Adrenal gland (tissue), 12 donors: Measurements from ENCODE around the gene GRB10. TPM values are rescaled to one million over a fixed set of nuclear protein-coding genes. Genes with fewer than 3 reads are reported as not detected.

Source experiments
- DNase-seq, 7 donors: peaks; one replicate each; pipeline ENCODE4 v3.0.0-alpha.2; 2019 to 2020
- H3K27ac ChIP-seq, 5 donors: fragments of 200-600 bp; sonication (generic) in 4 of 5; 1 replicate in 3 of 5; 2 replicates in 2 of 5; pipeline versions ENCODE4 v1.5.1 to v1.8.0; 2016 to 2020; ENCODE audit warnings: mild to moderate bottlenecking in 1 of 5
- H3K27me3 ChIP-seq: fragments of 200-600 bp; 2 replicates; pipeline ENCODE4 v1.8.0; 2021
- H3K36me3 ChIP-seq, 2 donors: fragments of 200-600 bp; replicated peaks in 1 of 2; 1 replicate in 1 of 2; 2 replicates in 1 of 2; pipeline versions ENCODE4 v1.5.1 to v1.8.0; 2018 to 2022
- H3K4me1 ChIP-seq, 2 donors: fragments of 200-600 bp; replicated peaks in 1 of 2; 1 replicate in 1 of 2; 2 replicates in 1 of 2; pipeline versions ENCODE4 v1.5.1 to v1.8.0; 2018 to 2021
- H3K4me3 ChIP-seq, 4 donors: fragments of 200-600 bp; sonication (generic) in 3 of 4; one replicate each; pipeline ENCODE4 v1.5.1; 2016 to 2018
- H3K9me3 ChIP-seq, 3 donors: fragments of 200-600 bp; sonication (generic) in 1 of 3; replicated peaks in 1 of 3; 1 replicate in 2 of 3; 2 replicates in 1 of 3; pipeline versions ENCODE4 v1.5.1 to v1.8.0; 2016 to 2021
- CTCF ChIP-seq, 6 experiments: fragments of 450-650 bp in 4 of 6; fragments of 200-600 bp in 2 of 6; sonication (generic) in 1 of 6; IDR thresholded peaks; 1 replicate in 5 of 6; 2 replicates in 1 of 6; pipeline versions ENCODE4 v1.5.1 to v1.8.0; 2016 to 2021; ENCODE audit warnings: antibody characterized with exemption in 6 of 6, mild to moderate bottlenecking in 2 of 6, moderate library complexity in 1 of 6
- POLR2A ChIP-seq, 2 donors: fragments of 450-650 bp; IDR thresholded peaks; one replicate each; pipeline ENCODE4 v1.6.1; 2017; ENCODE audit warnings: antibody characterized with exemption in 2 of 2, mild to moderate bottlenecking in 2 of 2, moderate library complexity in 1 of 2
- WGBS, 4 donors: extraction: QIAGEN DNeasy Blood & Tissue Kit in 2 of 4; methylation state at CpG; one replicate each; pipeline versions ENCODE4 v1.1.5 to v1.1.7; 2013 to 2017; 5-methylcytosine and 5-hydroxymethylcytosine counted together
- intact Hi-C, 2 donors: fragments of 100-400 bp; cut with DNase I; formaldehyde crosslinking; loops; one replicate each; pipeline versions ENCODE4 v1.14.1 to v1.15.0; 2022 to 2023
- polyA plus RNA-seq, 3 donors: library from polyadenylated mRNA; stranded (reverse); fragments of 200-250 nt in 2 of 3; fragments of 350-450 nt in 1 of 3; fragmentation: Illumina TruSeq in 1 of 3; extraction: RNeasy Lipid Tissue Mini Kit (QIAGEN cat#74804) in 1 of 3; gene quantifications; one replicate each; pipeline ENCODE4 v1.2.3, GENCODE V29; 2013 to 2014
- total RNA-seq, 9 donors: library from RNA; depleted of rRNA in 4 of 9; stranded (reverse); fragments of >200 nt in 4 of 9; fragments of 120-200 nt in 1 of 9; fragmentation: NEBNext Ultra II Directional in 1 of 9; extraction: Animal tissue kit (Norgen Biotek cat#: 25700) in 1 of 9; gene quantifications; one replicate each; pipeline versions ENCODE4 v1.1.0 to v1.2.4, GENCODE V29; 2013 to 2023
- donor health status: healthy with polysubstance abuse.
- donor health status: Bipolar disorder and iron deficiency.
- donor health status: DM: yes; HTN: yes; CAD: no.
- donor health status: DM: no; HTN: no; CAD: no.
- donor health status: DM: no; HTN: no; CAD: no.
- donor health status: DM: yes; HTN: yes; CAD: no.

Gene GRB10
- total and polyA plus RNA-seq, 12 donors = 33.5 to 158 (median 67.3) TPM

- WGBS, 4 donors = 65 to 79% (median 66%) methylated on average over 9 of the region's 9 CpGs
- Histone ChIP-seq H3K4me3 (no peak overlapping the region), H3K27ac (peak overlapping the region in 1 of 5 donors; percentile 7), H3K4me1 (peaks cover 9 to 63% of the 10 kb centered on the region in 2 donors), H3K9me3 (no peaks in the 10 kb centered on the region), H3K27me3 (no peaks in the 10 kb centered on the region), H3K36me3 (peaks cover 0 to 22% of the 10 kb centered on the region in 2 donors)
- TF ChIP-seq CTCF (IDR thresholded peaks at IDR 0.05) = no peak
- no peak for TF ChIP-seq POLR2A (IDR thresholded peaks at IDR 0.05)
- peak in 2 of 7 donors; percentile 19 to 51 for DNase-seq
- intact Hi-C loops = no loop called here
Measured at GRCh38 chr7:50661345-50662040, 121.2 kb downstream of the GRB10 start.

- H3K4me3 ChIP-seq = no peak overlapping the region
Measured at GRCh38 chr7:50660830-50661175, 121.9 kb downstream of the GRB10 start.

GRCh38 chr7:50660040-50660829, 122.5 kb downstream of the GRB10 start:
- no peak for TF ChIP-seq CTCF (IDR thresholded peaks at IDR 0.05)
- TF ChIP-seq POLR2A (IDR thresholded peaks at IDR 0.05) = no peak
- Histone ChIP-seq H3K4me1 (peaks cover 12 to 66% of the 10 kb centered on the region in 2 donors), H3K27me3 (no peaks in the 10 kb centered on the region), H3K36me3 (peaks cover 0 to 22% of the 10 kb centered on the region in 2 donors), H3K4me3 (no peak overlapping the region), H3K9me3 (no peaks in the 10 kb centered on the region), H3K27ac (peak overlapping the region in 1 of 5 donors; percentile 6)
- 64 to 85% (median 76%) methylated on average over 28 to 30 of the region's 30 CpGs for WGBS, 4 donors
- peak in 3 of 7 donors; percentile 20 to 55 (median 24) for DNase-seq
- intact Hi-C loops = no loop called here

More at GRCh38 chr7:50660830-50661175, 121.9 kb downstream of the GRB10 start:
- intact Hi-C loops = no loop called here
- Histone ChIP-seq H3K9me3 (no peaks in the 10 kb centered on the region), H3K36me3 (peaks cover 0 to 22% of the 10 kb centered on the region in 2 donors), H3K27ac (no peak overlapping the region), H3K4me1 (peaks cover 12 to 69% of the 10 kb centered on the region in 2 donors), H3K27me3 (no peaks in the 10 kb centered on the region)
- TF ChIP-seq CTCF (IDR thresholded peaks at IDR 0.05) (no peak), POLR2A (IDR thresholded peaks at IDR 0.05) (no peak)
- 88 to 97% (median 91%) methylated on average over 4 to 5 of the region's 5 CpGs for WGBS, 4 donors
- peak in 2 of 7 donors; percentile 3 to 38 for DNase-seq

- H3K27me3 ChIP-seq = no peaks in the 10 kb centered on the region
- 85 to 92% (median 89%) methylated on average over 8 to 17 of the region's 17 CpGs for WGBS, 4 donors
- DNase-seq = peak in 1 of 7 donors; percentile 40
- H3K9me3 ChIP-seq = no peaks in the 10 kb centered on the region
- peaks cover 12 to 58% of the 10 kb centered on the region in 2 donors for H3K4me1 ChIP-seq
- no peak overlapping the region for H3K4me3 ChIP-seq
- peaks cover 0 to 22% of the 10 kb centered on the region in 2 donors for H3K36me3 ChIP-seq
- peak overlapping the region in 1 of 5 donors; percentile 6 for H3K27ac ChIP-seq
- no peak for TF ChIP-seq POLR2A (IDR thresholded peaks at IDR 0.05)
- TF ChIP-seq CTCF (IDR thresholded peaks at IDR 0.05) = no peak
- intact Hi-C loops = no loop called here
Measured at GRCh38 chr7:50659329-50659965, 123.2 kb downstream of the GRB10 start.
